Measurements from ENCODE around the gene PLA2G6.
A peak's percentile ranks its signal among the peaks of the same experiment; 100 is the strongest.

The PLA2G6 gene

DNA sequence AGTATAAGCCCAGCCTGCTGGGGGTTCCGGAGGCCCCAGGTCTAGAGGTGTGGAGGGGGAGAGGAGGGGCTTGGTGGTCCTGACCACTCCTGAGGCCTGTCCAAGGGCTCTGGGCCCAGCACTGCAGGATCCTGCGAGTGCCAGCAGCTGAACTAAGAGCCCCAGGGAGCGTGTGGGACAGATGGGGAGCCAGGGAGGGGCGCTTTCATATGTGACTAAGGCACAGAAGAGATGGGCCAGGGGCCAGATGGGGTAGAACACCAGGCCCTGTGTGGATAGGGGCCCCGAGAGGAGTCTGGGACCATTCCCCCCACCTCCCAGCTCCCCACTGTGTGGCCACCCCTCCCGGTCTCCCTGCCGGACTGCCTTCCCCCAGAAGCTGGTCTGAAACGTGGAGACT is 38.5 kb upstream of the PLA2G6 start:
- Mint-ChIP-seq H3K9me3 (ENCODE audit: low read depth) (no peaks in the 10 kb centered on the region), H3K27me3 (no peaks in the 10 kb centered on the region), H3K36me3 (no peaks in the 10 kb centered on the region), H3K4me3 (no peak overlapping the region), H3K27ac (no peak overlapping the region), H3K4me1 (ENCODE audit: low read depth) (peaks cover 5% of the 10 kb centered on the region)

DNA sequence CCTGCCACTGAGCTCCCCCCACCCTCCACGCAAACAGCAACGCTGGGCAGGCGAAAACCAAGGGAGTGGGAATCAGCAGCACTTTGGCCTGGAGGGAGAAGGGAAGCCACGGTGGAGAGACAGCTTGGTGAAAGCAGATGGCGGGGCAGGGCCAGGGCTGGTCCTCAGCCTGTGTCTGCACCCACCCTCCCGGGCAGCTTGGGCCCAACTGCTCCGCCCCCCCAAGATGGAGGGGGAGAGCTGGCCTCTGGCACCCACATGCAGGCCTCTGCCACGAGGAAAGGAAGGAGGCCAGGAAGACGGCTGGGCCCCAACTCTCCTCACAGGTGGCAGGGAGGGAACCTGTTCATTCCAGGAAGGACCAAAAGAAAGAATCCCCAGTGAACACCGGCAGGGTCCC is 38.0 kb upstream of the PLA2G6 start:
- peak overlapping the region; percentile 3 for H3K27ac Mint-ChIP-seq
- H3K4me1 Mint-ChIP-seq (ENCODE audit: low read depth): peaks cover 5% of the 10 kb centered on the region
- no peaks in the 10 kb centered on the region for H3K36me3 Mint-ChIP-seq
- no peaks in the 10 kb centered on the region for H3K9me3 Mint-ChIP-seq (ENCODE audit: low read depth)
- no peaks in the 10 kb centered on the region for H3K27me3 Mint-ChIP-seq
- H3K4me3 Mint-ChIP-seq: no peak overlapping the region

DNA sequence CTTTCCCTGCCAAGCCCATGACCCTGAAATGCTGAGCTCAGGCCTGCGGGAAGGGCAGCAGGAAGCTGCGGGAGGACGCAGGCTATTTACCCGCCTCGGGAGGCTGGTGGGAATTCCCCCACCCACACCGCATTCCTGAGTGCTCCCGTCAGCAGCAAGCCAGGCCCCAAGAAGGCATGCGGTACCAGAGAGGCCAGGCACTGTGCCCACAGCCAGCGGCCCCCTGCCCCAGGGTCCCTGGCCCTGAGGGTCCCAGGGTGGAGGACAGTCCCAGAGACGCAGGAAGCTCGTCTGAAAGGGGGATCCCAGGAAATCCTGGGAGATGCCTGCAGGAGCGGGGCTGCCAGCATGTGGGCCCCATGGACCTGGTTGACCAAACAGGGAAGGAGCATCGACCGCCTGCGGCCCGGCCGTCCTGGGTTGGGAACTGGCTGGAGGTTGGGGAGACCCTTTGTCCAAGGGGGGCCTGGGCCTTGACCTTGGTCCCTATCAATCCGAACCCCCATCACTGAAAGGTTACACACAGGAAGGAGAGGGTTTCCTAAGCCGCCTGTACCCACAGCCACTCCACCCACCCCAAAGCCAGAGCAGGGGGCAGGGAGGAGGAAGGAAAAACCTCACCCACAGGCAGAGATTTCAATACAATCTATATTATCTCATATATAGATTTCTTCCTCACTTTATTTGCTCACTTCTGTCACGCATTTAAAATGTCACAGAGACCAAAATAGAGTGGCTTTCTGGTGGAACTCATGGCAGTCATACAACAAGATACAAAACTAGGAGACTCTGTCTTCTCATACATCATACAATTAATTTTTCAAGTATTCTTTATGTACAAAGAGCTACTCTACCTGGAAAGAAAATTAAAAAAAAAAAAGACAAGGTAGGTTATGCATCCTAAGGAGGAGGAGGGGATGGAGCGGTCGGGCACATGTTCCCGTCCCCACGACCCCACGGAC is 37.3 kb upstream of the PLA2G6 start:
- peaks cover 5% of the 10 kb centered on the region for H3K4me1 Mint-ChIP-seq (ENCODE audit: low read depth)
- no peaks in the 10 kb centered on the region for H3K36me3 Mint-ChIP-seq
- H3K4me3 Mint-ChIP-seq: no peak overlapping the region
- no peaks in the 10 kb centered on the region for H3K27me3 Mint-ChIP-seq
- no peaks in the 10 kb centered on the region for H3K9me3 Mint-ChIP-seq (ENCODE audit: low read depth)
- H3K27ac Mint-ChIP-seq: peak overlapping the region; percentile 3

DNA sequence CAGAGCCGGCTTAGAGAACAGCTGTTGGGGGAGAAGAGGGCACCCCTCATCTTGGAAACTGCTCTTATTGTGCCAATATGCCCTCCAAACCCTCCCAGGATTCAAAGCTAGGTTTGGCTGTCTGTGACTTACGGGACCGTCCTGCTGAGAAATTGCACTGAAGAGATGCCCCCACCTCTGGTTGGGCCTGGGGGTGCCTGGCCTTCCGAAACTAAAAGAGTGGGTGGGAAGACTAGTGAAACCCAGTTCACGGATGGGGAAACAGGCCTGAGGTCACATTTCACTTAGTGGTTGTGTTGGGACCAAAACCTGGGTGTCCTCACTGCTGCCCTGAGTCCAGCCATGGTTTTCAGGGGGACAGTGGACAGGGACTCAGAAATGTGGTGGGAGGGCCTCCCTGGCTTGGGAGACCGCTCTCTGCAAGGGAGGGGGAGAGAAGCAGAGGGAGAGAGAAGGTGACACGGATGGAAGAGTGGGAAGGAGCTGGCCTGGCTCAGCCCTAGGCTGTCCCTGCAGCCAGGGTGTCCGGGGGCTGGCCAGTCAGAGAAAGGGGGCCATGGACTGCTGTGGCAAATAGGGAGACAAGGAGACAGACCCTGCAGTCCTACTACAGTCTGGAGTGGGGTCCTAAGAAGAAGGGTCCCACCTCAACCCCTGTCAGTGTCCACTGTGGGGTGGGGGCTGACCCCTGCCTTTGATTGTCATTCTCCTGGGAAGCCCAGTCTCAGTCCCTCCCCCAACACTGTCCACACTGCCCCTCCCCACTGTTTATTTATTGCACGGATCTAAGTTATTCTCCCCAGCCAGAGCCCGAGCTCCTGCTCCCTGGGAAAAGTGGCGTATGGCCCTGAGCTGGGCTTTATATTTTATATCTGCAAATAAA is 33.8 kb upstream of the PLA2G6 start:
- Mint-ChIP-seq H3K4me1 (ENCODE audit: low read depth) (peaks cover 12% of the 10 kb centered on the region), H3K27ac (no peak overlapping the region), H3K9me3 (ENCODE audit: low read depth) (no peaks in the 10 kb centered on the region), H3K4me3 (peak overlapping the region; percentile 40), H3K36me3 (no peaks in the 10 kb centered on the region), H3K27me3 (no peaks in the 10 kb centered on the region)

DNA sequence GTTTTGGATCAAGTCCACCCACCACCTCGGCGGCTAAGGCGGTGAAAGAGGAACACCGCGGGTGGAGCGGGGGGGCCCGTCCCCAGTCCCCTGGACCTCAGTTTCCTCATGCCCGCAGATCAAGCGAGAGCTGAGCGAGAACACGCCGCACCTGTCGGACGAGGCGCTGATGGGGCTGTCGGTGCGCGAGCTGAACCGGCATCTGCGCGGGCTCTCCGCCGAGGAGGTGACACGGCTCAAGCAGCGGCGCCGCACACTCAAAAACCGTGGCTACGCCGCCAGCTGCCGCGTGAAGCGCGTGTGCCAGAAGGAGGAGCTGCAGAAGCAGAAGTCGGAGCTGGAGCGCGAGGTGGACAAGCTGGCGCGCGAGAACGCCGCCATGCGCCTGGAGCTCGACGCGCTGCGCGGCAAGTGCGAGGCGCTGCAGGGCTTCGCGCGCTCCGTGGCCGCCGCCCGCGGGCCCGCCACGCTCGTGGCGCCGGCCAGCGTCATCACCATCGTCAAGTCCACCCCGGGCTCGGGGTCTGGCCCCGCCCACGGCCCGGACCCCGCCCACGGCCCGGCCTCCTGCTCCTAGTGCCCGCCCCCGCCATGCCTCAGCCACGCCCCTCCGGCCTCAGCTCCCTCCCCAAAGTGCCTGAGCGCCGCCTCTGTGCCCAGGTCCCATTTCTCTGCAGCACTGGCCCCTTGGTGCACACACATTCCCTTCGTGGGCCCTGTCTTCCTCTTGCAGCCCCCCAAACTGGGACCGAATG is 32.8 kb upstream of the PLA2G6 start:
- Mint-ChIP-seq H3K27me3 (no peaks in the 10 kb centered on the region), H3K36me3 (no peaks in the 10 kb centered on the region), H3K9me3 (ENCODE audit: low read depth) (no peaks in the 10 kb centered on the region), H3K27ac (no peak overlapping the region), H3K4me3 (peak overlapping the region; percentile 40), H3K4me1 (ENCODE audit: low read depth) (peaks cover 12% of the 10 kb centered on the region)

DNA sequence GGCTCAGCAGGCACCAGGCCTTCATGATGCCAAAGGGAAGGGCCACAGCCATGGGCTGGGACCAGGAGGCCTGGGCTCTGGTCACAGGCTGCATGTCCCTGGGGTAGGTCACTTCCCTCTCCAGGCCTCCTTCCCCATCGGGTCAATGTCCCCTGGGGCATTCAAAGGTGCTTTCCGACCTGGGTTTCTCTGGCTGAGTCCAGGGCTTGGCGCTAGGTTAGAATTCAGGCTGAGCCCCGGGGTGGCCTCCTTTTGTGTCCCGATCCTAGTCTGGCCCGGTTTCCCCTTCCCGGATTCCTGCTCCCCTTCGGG is 32.3 kb upstream of the PLA2G6 start:
- Mint-ChIP-seq H3K27ac (no peak overlapping the region), H3K4me3 (no peak overlapping the region), H3K27me3 (no peaks in the 10 kb centered on the region), H3K4me1 (ENCODE audit: low read depth) (peaks cover 6% of the 10 kb centered on the region), H3K9me3 (ENCODE audit: low read depth) (no peaks in the 10 kb centered on the region), H3K36me3 (no peaks in the 10 kb centered on the region)

DNA sequence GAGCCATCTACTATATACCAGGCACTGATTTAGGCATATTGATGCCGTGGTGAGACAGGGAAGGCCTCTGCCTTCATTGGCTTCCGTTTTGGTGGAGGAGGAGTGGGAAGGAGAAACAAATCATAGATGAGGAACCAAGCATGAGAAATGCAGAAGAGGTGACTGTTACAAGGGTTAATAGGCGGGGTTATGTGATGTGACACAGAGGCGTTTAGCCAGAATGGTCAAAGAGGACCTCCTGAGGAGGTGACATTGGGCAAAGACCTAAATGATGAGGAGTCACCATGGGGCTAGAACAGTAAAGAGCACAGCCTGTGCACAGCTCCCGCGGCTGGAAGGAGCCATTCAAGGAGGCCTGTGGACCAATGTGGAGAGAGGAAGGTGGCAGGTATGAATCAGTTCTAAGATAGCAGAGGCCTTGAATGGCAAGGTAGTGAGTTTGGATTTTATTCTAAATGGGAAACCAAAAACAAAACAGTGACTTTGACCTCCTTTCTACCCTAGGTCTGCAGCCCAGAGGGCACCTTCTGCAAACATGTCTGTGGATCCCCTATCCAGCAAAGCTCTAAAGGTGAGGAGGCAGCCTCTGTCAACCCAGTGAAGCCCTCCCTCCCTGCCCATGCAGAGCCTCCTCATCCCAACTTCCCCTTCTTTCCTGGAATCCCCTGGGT is 31.8 kb upstream of the PLA2G6 start:
- Mint-ChIP-seq H3K4me3 (no peak overlapping the region), H3K27me3 (no peaks in the 10 kb centered on the region), H3K36me3 (no peaks in the 10 kb centered on the region), H3K27ac (peak overlapping the region; percentile 3), H3K4me1 (ENCODE audit: low read depth) (peaks cover 6% of the 10 kb centered on the region), H3K9me3 (ENCODE audit: low read depth) (no peaks in the 10 kb centered on the region)

DNA sequence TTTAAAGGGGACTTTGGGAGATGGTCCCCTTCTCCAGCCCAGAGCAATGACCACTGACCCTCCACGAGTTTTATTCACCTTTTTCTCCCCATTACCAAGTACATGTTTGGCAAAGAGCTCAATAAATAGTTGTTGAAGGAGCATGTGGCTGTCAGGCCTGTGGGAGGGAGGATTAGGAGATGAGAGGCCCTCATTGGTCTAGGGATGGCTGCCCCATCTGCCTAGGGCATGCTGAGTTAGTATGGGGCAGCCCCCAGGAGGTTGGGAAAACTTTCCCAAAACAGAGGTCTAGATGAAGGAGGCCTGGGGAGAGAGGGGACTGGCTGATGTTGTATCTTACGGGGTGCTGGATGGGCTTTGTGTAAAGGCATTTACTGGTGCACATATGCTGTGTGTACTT is 30.8 kb upstream of the PLA2G6 start:
- Mint-ChIP-seq H3K36me3 (no peaks in the 10 kb centered on the region), H3K27ac (no peak overlapping the region)

DNA sequence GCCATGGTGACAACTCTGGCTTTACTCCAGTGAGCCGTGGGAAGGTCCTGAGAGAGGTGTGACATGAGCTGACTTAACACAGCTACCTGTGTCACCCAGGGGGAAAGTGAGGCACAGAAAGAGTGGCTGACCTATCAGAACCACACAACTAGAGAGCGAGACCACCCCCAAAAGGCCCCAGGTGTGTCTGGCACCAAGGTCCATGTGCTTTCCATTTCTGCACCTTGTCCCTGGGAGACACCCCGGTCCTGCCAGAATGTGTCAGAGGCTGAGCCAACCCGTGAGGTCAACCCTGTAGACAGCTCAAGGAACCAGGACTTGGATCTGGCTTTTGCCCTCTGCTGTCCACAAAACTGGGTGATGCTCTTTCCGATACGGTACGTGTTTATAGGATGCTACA is 29.9 kb upstream of the PLA2G6 start:
- Mint-ChIP-seq H3K4me1 (ENCODE audit: low read depth) (peaks cover 6% of the 10 kb centered on the region), H3K27me3 (no peaks in the 10 kb centered on the region), H3K36me3 (no peaks in the 10 kb centered on the region), H3K27ac (no peak overlapping the region), H3K9me3 (ENCODE audit: low read depth) (no peaks in the 10 kb centered on the region), H3K4me3 (no peak overlapping the region)

More for the DNA sequence above, 30.8 kb upstream of the PLA2G6 start:
- peaks cover 6% of the 10 kb centered on the region for H3K4me1 Mint-ChIP-seq (ENCODE audit: low read depth)
- no peaks in the 10 kb centered on the region for H3K9me3 Mint-ChIP-seq (ENCODE audit: low read depth)
- no peak overlapping the region for H3K4me3 Mint-ChIP-seq
- H3K27me3 Mint-ChIP-seq: no peaks in the 10 kb centered on the region

DNA sequence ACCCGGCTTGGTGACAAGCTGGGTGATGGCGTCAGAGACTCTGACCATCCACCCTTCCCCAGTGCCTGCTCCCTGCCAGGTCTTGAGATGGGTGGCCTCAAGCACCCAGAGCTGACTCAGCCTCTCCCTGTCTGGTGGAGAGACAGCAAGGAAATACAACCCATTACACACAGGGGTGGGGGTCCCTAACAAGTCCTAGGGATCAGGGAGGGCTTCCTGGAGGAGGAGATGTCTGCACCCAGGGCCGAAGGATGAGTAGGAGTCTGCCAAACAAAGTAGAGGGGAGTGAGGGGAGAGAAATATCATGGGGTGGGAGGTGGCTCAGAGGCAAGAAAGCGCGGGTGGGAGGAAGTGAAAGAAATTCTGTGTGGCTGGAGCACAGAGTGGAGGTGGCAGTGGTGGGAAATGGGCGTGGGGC is 26.9 kb upstream of the PLA2G6 start:
- no peaks in the 10 kb centered on the region for H3K36me3 Mint-ChIP-seq
- H3K4me3 Mint-ChIP-seq: no peak overlapping the region
- H3K9me3 Mint-ChIP-seq (ENCODE audit: low read depth): no peaks in the 10 kb centered on the region
- H3K27ac Mint-ChIP-seq: no peak overlapping the region
- peaks cover 18% of the 10 kb centered on the region for H3K4me1 Mint-ChIP-seq (ENCODE audit: low read depth)
- H3K27me3 Mint-ChIP-seq: no peaks in the 10 kb centered on the region

DNA sequence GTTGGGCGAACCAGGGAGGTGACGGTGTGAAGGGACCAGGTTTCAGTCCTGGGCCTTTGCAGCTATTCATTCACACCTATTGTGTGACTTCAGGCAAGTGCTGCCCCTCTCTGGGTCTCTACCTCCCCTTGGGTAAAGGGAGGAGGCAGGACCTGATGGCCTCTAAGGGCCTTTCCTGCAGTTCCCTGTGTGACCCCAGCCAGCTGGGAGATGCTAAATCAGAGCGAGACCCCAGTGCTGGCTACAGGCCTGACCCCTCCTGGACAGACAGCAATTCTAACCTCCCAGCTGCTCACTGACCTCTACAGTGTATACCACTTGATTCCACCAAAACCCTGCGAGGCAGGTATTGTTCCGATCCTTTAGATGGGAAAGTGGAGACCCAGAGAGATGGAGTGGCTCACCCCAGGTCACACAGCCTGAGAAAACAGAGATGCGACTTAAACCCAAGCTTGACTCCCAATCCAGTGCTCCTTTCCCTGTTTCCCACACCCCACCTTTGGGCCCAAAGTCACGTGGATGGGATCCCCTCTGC is 26.3 kb upstream of the PLA2G6 start:
- Mint-ChIP-seq H3K9me3 (ENCODE audit: low read depth) (no peaks in the 10 kb centered on the region), H3K27ac (no peak overlapping the region), H3K27me3 (no peaks in the 10 kb centered on the region), H3K4me3 (no peak overlapping the region), H3K4me1 (ENCODE audit: low read depth) (peaks cover 17% of the 10 kb centered on the region), H3K36me3 (no peaks in the 10 kb centered on the region)

DNA sequence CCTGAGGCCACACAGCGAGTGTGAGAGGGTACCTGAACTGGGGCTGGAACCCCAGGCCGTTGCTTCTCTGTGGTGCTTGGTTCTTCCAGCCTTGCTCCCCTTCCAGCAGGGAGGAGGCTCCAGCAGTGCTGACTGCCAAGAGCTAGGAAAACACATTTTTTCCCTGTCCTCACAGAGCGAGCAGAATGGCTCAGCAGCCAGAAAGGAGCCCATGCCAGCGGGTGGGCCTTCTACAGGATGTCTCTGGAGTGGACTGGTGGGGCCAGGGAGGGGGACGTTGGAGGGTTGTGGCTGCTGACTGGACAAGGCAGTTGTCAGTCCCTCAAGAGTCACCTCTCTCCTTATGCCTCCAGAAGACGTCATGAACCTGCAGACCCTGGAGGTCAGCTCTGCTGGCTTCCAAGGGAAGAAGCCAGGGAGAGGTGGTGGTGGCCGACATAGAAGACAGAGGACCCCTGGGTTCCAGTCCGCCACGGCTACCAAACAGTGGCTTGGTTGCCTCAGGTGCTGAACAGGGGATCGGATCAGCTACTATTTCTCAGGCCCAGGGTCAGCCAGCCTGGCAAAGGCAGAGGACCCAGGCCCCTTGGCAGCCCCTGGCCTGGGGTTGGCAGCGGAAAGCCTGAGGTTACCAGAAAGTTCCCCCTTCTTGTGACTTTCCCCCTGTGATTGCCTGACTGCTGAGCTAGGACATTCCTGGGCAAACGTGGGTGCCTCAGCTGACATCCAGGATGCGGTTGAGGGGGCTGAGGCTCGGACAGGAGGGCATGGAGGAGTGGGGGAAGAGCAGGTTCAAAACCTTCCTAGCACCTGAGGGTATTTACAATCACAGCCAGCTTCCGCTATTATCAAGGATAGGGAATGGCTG is 23.9 kb upstream of the PLA2G6 start:
- Mint-ChIP-seq H3K27me3 (no peaks in the 10 kb centered on the region), H3K36me3 (no peaks in the 10 kb centered on the region), H3K4me1 (ENCODE audit: low read depth) (peaks cover 27% of the 10 kb centered on the region), H3K4me3 (no peak overlapping the region), H3K27ac (no peak overlapping the region), H3K9me3 (ENCODE audit: low read depth) (no peaks in the 10 kb centered on the region)

DNA sequence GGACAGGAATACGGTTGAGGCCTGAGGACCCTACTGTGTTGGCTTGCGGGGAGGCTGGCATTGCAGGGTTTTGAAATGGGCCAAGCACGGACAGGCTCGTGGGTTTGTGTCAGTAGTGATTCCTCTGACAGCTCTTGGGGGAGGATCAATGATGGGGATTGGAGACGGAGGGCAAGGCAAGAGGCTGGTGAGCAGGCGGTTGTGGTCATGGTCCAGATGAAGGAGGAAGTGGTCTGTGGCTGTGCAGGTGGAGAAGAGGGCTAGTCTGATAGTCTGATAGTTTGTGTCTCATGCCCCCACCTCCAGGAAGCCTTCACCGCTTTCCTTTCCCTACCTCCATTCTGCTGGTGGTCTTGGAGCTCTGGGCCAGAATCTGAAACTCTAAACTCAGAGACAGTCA is 23.2 kb upstream of the PLA2G6 start:
- no peaks in the 10 kb centered on the region for H3K36me3 Mint-ChIP-seq
- peaks cover 27% of the 10 kb centered on the region for H3K4me1 Mint-ChIP-seq (ENCODE audit: low read depth)
- no peaks in the 10 kb centered on the region for H3K9me3 Mint-ChIP-seq (ENCODE audit: low read depth)
- H3K4me3 Mint-ChIP-seq: peak overlapping the region; percentile 22
- peak overlapping the region; percentile 46 for H3K27ac Mint-ChIP-seq
- H3K27me3 Mint-ChIP-seq: no peaks in the 10 kb centered on the region

Measured in activated naive CD8-positive, alpha-beta T cell (primary cell).